Choroid plexus epithelial cell (primary cell): Measurements from ENCODE around the gene ARHGAP36.
A peak's percentile ranks its signal among the peaks of the same experiment; 100 is the strongest.

ENCODE experiments used
- DNase-seq: peaks from one replicate; pipeline ENCODE4 v3.0.0-alpha.2; 2010; ENCODE audit warnings: low read depth
- H3K4me3 ChIP-seq: 2 replicates; pipeline ENCODE4 v1.5.1; 2011; ENCODE audit warnings: low read depth, mild to moderate bottlenecking, control low read depth, low read length, moderate library complexity
- TF ChIP-seq, protein P1 (sequence below): conservative IDR thresholded peaks from 2 replicates; pipeline ENCODE4 v1.5.1; 2011; ENCODE audit warnings: low read depth, mild to moderate bottlenecking, control low read depth, inconsistent platforms, low read length, moderate library complexity

The ARHGAP36 gene

DNA sequence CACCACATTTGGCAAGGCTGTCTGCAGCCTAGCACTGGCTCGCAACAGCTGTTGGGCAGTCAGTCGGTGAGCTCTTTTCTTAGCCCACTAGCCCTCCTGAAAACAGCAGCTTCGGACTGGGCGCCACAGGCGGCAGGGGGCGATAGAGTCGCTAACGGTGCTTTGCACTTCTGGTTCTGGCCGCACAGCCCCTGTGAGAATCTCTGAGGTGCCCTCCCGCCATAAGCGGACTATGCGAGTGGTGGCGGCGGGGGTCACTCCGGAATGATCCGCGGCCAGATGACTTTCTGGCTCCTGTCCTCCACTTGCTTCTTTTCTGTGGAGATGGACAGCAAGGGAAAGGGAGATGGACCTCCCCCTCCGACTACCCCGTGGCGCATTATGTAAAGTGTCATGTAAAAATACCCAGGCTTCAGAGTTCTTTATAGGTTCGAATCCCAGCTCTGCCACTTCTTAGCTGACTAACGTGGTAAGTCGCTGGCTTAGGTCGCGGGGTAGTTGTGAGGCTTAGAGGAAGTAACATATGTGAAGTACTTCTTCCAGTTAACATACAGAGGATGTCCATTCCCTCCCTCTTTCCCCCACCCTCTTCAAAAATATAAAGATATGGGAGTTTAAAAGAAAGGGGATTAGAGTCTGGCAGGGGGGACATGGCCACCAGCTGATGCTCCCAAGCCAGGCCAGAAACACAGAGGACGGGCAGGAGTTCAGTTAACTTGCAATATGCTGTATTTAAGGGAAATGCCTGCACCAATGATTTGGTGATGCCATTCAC lies 11.0 kb downstream of the ARHGAP36 start:
- peak; percentile 5 for DNase-seq
- TF ChIP-seq, protein P1, sequence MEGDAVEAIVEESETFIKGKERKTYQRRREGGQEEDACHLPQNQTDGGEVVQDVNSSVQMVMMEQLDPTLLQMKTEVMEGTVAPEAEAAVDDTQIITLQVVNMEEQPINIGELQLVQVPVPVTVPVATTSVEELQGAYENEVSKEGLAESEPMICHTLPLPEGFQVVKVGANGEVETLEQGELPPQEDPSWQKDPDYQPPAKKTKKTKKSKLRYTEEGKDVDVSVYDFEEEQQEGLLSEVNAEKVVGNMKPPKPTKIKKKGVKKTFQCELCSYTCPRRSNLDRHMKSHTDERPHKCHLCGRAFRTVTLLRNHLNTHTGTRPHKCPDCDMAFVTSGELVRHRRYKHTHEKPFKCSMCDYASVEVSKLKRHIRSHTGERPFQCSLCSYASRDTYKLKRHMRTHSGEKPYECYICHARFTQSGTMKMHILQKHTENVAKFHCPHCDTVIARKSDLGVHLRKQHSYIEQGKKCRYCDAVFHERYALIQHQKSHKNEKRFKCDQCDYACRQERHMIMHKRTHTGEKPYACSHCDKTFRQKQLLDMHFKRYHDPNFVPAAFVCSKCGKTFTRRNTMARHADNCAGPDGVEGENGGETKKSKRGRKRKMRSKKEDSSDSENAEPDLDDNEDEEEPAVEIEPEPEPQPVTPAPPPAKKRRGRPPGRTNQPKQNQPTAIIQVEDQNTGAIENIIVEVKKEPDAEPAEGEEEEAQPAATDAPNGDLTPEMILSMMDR = peak; percentile 39

DNA sequence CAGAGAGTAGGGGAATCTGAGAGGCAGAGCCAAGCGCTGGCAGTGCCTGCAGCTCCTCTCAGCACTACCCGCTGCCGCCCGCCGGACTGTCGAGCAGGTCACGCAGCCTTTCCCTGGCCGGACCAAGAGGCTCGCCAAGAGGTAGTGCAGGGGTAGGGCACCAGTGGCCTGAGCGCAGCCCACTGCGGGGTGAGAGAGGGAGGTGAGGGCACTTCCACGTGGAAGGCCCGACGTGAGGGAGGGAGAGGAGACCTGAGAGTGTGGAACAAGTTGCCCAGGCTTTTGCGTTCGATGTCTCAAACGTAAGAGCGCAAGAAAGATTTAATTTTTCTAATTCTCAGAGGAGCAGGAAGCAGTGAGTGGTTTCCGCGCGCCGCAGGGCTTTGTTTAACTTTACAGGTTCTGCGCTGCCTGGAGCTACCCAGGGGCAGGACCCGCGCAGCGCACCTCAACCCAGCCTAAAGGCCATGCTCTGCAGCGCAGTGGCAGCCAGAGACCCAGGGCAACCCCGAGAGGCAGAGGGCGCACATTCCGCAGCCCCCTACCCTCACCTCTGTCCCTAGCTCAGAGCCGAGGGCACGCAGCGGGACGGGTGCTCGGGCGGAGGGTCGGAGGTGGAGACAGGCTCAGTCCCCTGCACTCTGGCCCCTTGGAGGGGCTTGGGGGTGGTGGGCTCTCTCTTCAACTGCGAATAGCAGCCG lies 14.9 kb downstream of the ARHGAP36 start:
- H3K4me3 ChIP-seq = no peak overlapping the region
- TF ChIP-seq, protein P1 = no peak
- no peak for DNase-seq

More for the DNA sequence above, 11.0 kb downstream of the ARHGAP36 start:
- H3K4me3 ChIP-seq = no peak overlapping the region

DNA sequence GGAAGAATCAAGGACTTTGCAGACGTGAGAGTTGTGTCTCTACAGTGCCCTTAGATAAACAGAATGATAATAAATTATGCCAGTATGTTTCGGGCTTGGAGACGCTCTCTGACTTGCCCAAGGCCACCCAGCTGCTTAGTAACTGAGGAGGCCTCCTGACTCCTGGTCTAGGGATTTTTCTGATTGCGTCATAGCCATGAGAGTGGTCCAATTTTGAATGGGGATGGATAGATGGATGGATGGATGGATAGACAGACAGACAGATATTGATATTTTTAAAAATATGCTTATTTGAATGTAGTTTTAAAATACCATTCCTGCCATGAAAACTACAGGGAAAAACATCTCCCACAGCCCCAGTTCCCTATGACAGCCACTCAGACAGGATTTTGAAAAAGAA lies 15.5 kb downstream of the ARHGAP36 start:
- TF ChIP-seq, protein P1 = no peak
- no peak overlapping the region for H3K4me3 ChIP-seq
- DNase-seq = no peak

DNA sequence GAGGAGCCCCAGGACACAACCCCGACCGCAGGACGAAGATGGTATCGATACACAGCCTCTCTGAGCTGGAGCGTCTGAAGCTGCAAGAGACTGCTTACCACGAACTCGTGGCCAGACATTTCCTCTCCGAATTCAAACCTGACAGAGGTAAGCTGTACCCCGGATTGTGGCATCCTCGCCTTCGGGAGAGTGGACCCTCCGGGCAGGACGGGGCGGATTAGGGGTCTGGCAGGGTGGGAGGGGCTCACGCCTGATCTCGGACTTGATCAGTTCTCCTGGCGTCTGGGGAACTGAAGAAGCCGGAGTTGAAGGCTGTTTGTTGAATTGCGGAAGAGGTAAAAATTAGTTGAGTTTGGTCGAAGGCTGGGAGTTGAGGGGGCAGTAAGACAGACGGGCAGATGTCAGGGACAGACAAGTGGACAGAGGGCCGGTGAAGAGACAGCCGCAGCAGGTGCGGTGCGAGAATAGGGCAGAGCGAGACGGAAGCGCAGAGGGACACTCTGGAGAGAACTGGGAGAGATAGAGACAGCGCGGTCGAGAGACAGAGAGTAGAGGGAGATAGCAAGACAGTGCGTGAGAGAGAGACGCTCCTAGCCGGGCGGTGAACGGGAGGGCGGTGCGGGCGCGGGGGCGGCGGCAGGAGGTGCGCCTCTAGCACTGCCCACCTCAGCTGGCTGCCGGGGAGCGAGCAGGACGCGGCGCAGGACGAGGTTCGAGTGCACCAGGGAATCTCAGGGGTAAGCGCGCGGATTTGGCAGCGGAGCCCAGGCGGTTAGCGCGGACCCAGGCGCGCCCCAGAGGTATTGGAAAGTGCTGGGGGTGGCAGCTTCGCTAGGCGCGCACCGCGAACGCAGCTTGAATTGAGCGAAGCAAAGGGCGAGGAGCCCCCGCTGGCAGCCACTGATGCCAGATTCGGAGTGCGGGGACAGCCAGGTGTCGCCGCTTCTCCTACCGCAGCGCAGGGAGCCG lies 23.9 kb downstream of the ARHGAP36 start:
- TF ChIP-seq, protein P1 = no peak
- no peak overlapping the region for H3K4me3 ChIP-seq

DNA sequence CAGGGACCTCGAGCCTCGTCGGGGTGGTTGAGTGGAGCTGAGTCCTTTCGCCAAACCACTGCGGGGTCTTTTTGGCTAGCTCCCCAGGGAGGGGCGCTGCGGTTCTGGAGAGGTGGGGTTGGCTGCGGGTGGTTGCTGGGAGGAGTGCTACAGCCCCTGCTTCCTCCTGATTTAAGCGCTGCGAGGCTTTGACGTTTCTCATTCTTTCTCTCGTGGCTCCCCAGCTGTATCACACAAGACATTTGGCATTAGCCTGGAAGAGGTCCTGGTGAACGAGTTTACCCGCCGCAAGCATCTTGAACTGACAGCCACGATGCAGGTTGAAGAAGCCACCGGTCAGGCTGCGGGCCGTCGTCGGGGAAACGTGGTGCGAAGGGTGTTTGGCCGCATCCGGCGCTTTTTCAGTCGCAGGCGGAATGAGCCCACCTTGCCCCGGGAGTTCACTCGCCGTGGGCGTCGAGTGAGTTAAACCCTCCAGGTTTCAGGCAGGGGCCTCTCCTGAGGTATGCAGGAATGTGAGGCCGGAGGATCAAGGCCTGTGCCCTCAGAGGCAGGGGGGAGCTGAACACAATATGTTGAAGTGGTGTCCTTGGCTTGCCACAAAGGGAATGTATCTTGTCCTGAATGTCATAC lies 25.5 kb downstream of the ARHGAP36 start:
- H3K4me3 ChIP-seq = no peak overlapping the region
- TF ChIP-seq, protein P1 = no peak
- no peak for DNase-seq

More for the DNA sequence above, 23.9 kb downstream of the ARHGAP36 start:
- DNase-seq = no peak

DNA sequence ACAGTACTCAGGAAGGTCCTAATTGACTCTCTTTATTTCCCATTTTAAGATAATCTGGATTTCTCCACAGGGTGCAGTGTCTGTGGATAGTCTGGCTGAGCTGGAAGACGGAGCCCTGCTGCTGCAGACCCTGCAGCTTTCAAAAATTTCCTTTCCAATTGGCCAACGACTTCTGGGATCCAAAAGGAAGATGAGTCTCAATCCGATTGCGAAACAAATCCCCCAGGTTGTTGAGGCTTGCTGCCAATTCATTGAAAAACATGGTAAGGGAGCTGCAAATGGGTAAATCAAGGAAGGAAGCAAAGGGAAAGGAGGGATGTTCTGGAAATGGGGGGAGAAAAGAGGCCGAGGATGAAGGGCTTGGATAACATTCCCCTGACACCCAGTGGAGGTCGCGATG lies 26.0 kb downstream of the ARHGAP36 start:
- no peak overlapping the region for H3K4me3 ChIP-seq
- TF ChIP-seq, protein P1 = no peak
- DNase-seq = no peak
